ENCODE results near the gene BMPR1A.

The BMPR1A gene

GRCh38 chr10:86798611-86799010, 42.2 kb downstream of the BMPR1A start:
- TF ChIP-seq, protein P1, sequence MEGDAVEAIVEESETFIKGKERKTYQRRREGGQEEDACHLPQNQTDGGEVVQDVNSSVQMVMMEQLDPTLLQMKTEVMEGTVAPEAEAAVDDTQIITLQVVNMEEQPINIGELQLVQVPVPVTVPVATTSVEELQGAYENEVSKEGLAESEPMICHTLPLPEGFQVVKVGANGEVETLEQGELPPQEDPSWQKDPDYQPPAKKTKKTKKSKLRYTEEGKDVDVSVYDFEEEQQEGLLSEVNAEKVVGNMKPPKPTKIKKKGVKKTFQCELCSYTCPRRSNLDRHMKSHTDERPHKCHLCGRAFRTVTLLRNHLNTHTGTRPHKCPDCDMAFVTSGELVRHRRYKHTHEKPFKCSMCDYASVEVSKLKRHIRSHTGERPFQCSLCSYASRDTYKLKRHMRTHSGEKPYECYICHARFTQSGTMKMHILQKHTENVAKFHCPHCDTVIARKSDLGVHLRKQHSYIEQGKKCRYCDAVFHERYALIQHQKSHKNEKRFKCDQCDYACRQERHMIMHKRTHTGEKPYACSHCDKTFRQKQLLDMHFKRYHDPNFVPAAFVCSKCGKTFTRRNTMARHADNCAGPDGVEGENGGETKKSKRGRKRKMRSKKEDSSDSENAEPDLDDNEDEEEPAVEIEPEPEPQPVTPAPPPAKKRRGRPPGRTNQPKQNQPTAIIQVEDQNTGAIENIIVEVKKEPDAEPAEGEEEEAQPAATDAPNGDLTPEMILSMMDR (IDR thresholded peaks at IDR 0.05; ENCODE audit: insufficient read depth, low read length, missing control alignments), result no peak
- CTCF ChIA-PET, result interaction anchor here (1.0 kb wide), 1 partner anchor 36 kb away, joined by 3 read pairs; no protein-coding TSS in a partner anchor
- POLR2A ChIA-PET, result no interaction called here
- no peak for DNase-seq (ENCODE audit: low read depth, low spot score)
- no peak overlapping the region for H3K4me3 ChIP-seq (ENCODE audit: low read depth, low read length)

- no peak overlapping the region for H3K4me3 ChIP-seq (ENCODE audit: low read depth, low read length)
- ChIA-PET POLR2A (no interaction called here), CTCF (interaction anchor here (1.0 kb wide), 1 partner anchor 35 kb away, joined by 3 read pairs; no protein-coding TSS in a partner anchor)
- no peak for DNase-seq (ENCODE audit: low read depth, low spot score)
- TF ChIP-seq, protein P1 (IDR thresholded peaks at IDR 0.05; ENCODE audit: insufficient read depth, low read length, missing control alignments), result no peak
Observed at GRCh38 chr10:86799188-86799845, 42.9 kb downstream of the BMPR1A start.

- TF ChIP-seq, protein P1 (IDR thresholded peaks at IDR 0.05; ENCODE audit: insufficient read depth, low read length, missing control alignments), result no peak
- CTCF ChIA-PET, result no interaction called here
Observed at GRCh38 chr10:86801995-86802394, 45.6 kb downstream of the BMPR1A start.

DNA sequence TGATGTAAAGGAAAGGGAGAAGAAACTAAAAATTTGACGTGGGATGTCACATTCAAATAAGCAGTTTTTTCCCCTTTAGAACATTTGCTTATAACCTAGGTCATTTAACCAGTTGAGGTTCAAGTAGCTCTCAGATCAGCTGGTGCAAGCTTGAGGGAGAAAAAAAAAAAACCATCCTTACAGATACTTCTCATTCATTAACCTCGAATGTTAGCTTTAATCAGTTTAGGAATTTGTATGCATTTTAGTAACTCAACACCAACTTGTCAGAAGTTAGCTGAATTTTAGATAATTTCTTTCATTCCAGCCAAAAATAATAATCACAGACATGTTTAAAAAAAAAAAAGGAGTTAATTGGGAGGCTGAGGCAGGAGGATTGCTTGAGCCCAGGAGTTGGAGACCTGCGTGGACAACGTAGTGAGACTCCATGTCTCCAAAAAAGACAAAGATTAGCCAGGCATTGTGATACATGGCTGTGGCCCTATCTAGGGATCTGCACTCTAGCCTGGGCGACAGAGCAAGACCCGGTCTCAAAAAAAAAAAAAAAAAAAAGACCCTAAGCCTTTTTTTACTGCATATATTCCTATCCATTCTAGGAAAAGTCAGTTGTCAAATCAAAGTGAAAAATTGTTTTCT, 46.2 kb downstream of the BMPR1A start:
- DNase-seq (ENCODE audit: low read depth, low spot score), result no peak
- TF ChIP-seq, protein P1 (IDR thresholded peaks at IDR 0.05; ENCODE audit: insufficient read depth, low read length, missing control alignments), result no peak
- no peak overlapping the region for H3K4me3 ChIP-seq (ENCODE audit: low read depth, low read length)
- ChIA-PET POLR2A (no interaction called here), CTCF (no interaction called here)

More at GRCh38 chr10:86801995-86802394, 45.6 kb downstream of the BMPR1A start:
- no peak overlapping the region for H3K4me3 ChIP-seq (ENCODE audit: low read depth, low read length)
- POLR2A ChIA-PET, result no interaction called here
- DNase-seq (ENCODE audit: low read depth, low spot score), result no peak

- TF ChIP-seq, protein P1 (IDR thresholded peaks at IDR 0.05; ENCODE audit: insufficient read depth, low read length, missing control alignments), result no peak
- H3K4me3 ChIP-seq (ENCODE audit: low read depth, low read length), result no peak overlapping the region
- POLR2A ChIA-PET, result no interaction called here
- CTCF ChIA-PET, result no interaction called here
- DNase-seq (ENCODE audit: low read depth, low spot score), result no peak
Observed at GRCh38 chr10:86803156-86803555, 46.7 kb downstream of the BMPR1A start.

DNA sequence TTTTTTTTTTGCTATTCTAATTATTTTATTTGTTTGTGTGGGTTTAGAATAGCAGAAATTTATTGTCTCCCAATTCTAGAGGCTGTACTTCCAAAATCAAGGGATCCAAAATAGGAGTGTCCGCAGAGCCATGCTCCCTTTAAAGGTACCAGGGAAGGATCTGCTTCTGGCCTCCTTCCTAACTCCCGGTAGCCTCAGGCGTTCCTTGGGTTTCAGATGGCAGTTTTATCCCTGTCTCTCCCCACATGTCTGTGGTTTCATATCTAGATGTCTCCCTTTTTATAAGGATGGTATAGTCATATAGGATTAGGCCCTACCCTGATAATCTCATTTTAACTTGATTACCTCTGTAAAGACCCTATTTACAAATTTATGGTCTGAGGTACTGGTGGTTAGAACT, 48.4 kb downstream of the BMPR1A start:
- CTCF ChIA-PET, result no interaction called here
- POLR2A ChIA-PET, result no interaction called here
- DNase-seq (ENCODE audit: low read depth, low spot score), result no peak
- TF ChIP-seq, protein P1 (IDR thresholded peaks at IDR 0.05; ENCODE audit: insufficient read depth, low read length, missing control alignments), result no peak
- no peak overlapping the region for H3K4me3 ChIP-seq (ENCODE audit: low read depth, low read length)
